Suprapubic skin (tissue), 3 donors: ENCODE data around the gene C1orf87.

Source experiments
- CTCF ChIP-seq, 2 donors: fragments of 200-600 bp in 1 of 2; fragments of 450-650 bp in 1 of 2; sonication (generic) in 1 of 2; IDR thresholded peaks; one replicate each; pipeline ENCODE4 v1.5.1; 2016 to 2019; ENCODE audit warnings: antibody characterized with exemption in 2 of 2, mild to moderate bottlenecking in 1 of 2, moderate library complexity in 1 of 2
- EP300 ChIP-seq: sonication (generic); formaldehyde crosslinking; IDR thresholded peaks from one replicate; pipeline ENCODE4 v1.6.1; 2017; ENCODE audit warnings: antibody characterized with exemption
- POLR2A ChIP-seq, 2 donors: fragments of 450-650 bp; IDR thresholded peaks; one replicate each; pipeline ENCODE4 v1.6.1; 2017; ENCODE audit warnings: antibody characterized with exemption in 2 of 2, mild to moderate bottlenecking in 2 of 2, moderate library complexity in 2 of 2

GRCh38 chr1:59976194-59977074 lies 97.1 kb downstream of the C1orf87 start:
- TF ChIP-seq POLR2A (IDR thresholded peaks at IDR 0.05) (no peak), CTCF (IDR thresholded peaks at IDR 0.05) (peak; percentile 68 to 83), EP300 (no peak)
